Posterior vena cava (tissue), 2 donors: Measurements from ENCODE around the gene ACVR1. TPM values are rescaled to one million over a fixed set of nuclear protein-coding genes. Genes with fewer than 3 reads are reported as not detected.

Experiments used
- DNase-seq: peaks from one replicate; pipeline ENCODE4 v3.0.0-alpha.2; 2020; ENCODE audit warnings: low spot score
- intact Hi-C, 2 donors: fragments of 100-400 bp; cut with DNase I; formaldehyde crosslinking; loops; one replicate each; pipeline versions ENCODE4 v1.14.1 to v1.14.2; 2022 to 2023
- total RNA-seq, 2 donors: library from RNA; stranded (reverse); fragmentation: NEBNext Ultra II Directional; extraction: Animal tissue kit (Norgen Biotek cat#: 25700); gene quantifications; one replicate each; pipeline ENCODE4 v1.2.1, GENCODE V29; 2021
- donor health status: DM: yes; HTN: yes; CAD: no.
- donor health status: DM: yes; HTN: yes; CAD: no.

ACVR1 gene
- total RNA-seq, 2 donors from 2014 or later, result 67.4 to 70.3 TPM

DNA sequence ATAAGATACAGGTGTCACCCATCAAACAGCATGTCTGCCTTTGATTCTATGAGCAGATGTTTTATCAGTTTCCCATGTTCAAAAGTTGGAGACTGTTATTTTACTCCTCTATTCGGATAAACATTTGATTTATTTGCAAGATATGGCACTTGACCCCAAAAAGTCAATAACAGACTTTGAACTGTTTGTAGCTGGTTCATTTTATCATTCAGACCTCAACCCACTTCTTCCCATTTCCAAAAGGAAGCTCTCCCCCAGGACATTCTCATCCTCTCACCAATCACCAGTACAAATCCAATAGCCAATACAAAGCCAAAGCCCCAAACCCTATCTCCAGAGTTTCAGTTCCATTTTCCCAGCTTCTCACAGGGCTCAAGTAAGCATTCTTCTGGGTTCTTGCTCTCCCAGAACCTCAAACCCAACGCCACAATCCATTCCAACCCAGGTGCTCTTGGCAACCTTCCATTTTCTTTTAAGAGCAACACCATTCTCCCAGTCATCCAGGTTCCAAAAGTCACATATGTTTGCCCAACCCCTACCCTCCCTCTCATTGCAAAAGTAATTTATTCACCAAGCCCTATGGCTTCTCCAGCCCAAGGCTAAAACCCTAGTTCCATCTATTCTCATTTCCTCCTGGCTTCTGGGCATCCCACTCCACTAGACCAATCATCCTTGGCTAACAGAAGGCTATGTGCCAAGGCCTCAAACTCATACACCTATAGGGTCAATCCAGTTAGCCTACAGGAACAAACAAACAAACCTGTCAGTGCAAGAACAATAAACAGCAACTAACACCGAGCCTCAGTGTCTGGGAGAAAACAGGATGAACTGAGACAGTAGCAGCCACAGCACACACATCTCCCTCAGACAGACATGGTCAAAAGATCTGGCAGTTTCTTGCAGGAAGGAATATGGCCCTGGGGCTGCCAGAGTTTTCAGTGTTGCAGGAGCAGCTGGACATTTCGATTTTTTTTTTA lies 9.2 kb downstream of the ACVR1 start:
- DNase-seq, result no peak
- intact Hi-C loops, result no loop called here

DNA sequence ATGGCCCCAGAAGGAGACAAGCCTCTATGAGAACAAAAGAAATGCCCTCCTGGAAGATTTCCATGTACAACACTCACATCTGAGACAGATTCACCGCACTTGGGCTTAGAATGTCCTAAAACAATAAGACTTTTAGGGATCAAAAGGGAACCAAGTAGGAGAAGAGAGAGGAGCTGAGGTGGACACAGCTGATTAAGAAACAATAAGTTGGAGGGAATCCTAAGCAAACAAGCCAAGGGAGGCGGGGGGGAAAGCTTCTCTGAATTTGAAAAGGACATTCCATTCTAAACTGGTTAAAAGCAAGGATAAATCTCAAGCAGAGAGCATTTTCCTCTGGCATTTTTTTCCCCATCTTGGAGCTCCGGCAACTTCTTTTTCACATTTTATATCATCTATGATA lies 9.9 kb downstream of the ACVR1 start:
- DNase-seq, result no peak
- intact Hi-C loops, result no loop called here

- intact Hi-C loops, result no loop called here
- DNase-seq, result no peak
Measured at GRCh38 chr2:157864857-157865430, 11.2 kb downstream of the ACVR1 start.

DNA sequence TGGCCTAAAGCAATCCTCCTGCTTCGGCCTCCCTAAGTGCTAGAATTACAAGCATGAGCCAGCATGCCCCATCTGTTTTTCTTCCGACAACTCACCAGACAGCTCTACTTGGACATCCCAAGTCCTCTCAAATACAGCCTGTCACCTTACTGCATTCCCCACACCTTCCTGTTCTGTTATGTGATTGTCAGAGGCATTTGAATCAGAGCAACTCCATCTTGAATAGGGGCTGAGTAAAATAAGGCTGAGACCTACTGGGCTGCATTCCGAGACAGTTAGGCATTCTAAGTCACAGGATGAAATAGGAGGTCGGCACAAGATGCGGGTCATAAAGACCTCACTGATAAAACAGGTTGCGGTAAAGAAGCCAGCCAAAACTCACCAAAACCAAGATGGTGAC lies 17.3 kb downstream of the ACVR1 start:
- intact Hi-C loops, result no loop called here
- no peak for DNase-seq

GRCh38 chr2:157857881-157858280 lies 18.2 kb downstream of the ACVR1 start:
- intact Hi-C loops, result no loop called here
- no peak for DNase-seq

DNA sequence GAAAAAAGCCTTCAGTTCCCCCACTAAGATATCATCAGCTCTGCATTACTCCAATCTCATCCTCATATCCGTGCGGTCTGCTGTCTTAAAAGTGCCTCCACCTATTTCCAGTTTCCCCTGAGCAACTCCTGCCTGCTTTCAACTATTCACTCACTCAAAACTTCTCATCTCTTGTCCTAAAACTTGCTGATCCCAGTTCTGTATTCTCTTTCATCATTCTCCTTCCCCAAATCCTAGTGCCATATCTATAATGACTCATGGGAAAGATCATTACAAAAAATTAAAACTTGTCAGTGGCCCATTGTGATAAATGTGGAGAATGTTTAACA lies 20.0 kb downstream of the ACVR1 start:
- intact Hi-C loops, result no loop called here
- no peak for DNase-seq

- intact Hi-C loops, result no loop called here
- no peak for DNase-seq
Measured at GRCh38 chr2:157853820-157854219, 22.3 kb downstream of the ACVR1 start.

DNA sequence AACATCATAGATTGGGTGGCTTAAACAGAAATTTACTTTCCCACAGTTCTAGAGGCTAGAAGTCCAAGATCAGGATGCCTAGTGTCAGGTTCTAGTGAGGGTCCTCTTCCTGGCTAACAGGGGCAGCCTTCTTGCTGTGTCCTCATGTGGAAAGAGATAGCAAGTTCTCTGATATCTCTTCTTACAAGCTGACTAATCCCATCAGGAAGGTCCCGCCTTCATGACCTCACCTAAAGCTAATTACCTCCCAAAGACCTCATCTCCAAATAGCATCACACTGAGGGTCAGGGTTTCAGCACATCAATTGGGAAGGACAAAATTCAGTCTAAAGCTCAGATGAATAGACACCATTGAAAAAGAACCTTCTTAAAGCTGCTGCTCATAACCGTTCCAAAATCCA lies 22.9 kb downstream of the ACVR1 start:
- DNase-seq, result no peak
- intact Hi-C loops, result no loop called here

DNA sequence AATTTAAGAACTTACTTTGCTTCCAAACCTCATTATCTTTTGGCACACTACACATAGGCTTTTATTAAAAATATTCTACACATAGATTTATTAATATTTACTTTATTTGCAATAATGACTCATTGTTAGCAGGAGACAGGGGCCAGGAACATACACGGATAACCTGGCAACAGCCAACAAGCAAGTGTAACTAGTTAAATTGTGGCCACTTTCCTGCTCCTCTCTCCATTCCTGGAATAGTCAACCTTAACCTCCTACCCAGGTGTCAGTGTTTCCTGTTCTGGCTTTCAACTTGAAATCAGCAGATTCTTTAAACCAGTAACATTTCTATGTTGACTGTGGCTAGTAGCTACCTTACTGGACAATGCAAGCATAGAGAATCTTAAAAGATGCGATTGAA lies 26.5 kb downstream of the ACVR1 start:
- intact Hi-C loops, result no loop called here
- DNase-seq, result no peak

- intact Hi-C loops, result no loop called here
- DNase-seq, result no peak
Measured at GRCh38 chr2:157848213-157848612, 27.9 kb downstream of the ACVR1 start.

GRCh38 chr2:157845081-157845480 lies 31.0 kb downstream of the ACVR1 start:
- no peak for DNase-seq
- intact Hi-C loops, result no loop called here

GRCh38 chr2:157843935-157844334 lies 32.2 kb downstream of the ACVR1 start:
- intact Hi-C loops, result no loop called here
- DNase-seq, result no peak

DNA sequence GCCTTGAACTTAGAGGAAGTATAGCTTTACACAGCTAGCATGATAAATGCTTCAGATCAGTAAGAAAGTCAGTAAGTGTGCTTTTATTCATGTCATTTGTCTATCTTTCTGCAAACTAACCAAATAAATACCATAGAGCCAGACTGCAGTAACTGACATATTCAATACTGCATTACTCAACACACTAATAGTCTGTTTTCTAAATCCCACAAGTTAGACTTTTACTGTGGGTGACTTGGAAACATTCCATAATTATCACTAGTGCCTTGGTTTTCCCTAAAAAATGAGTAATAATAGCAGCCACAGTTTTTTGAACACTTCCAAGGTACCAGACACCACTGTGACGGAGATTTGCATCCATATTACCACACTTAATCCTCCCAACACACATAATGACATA lies 33.0 kb downstream of the ACVR1 start:
- intact Hi-C loops, result no loop called here
- no peak for DNase-seq

- intact Hi-C loops, result no loop called here
- no peak for DNase-seq
Measured at GRCh38 chr2:157842106-157842879, 33.8 kb downstream of the ACVR1 start.

- intact Hi-C loops, result no loop called here
- DNase-seq, result no peak
Measured at GRCh38 chr2:157841485-157841884, 34.6 kb downstream of the ACVR1 start.

- intact Hi-C loops, result no loop called here
- no peak for DNase-seq
Measured at GRCh38 chr2:157840568-157841156, 35.5 kb downstream of the ACVR1 start.

- intact Hi-C loops, result no loop called here
- no peak for DNase-seq
Measured at GRCh38 chr2:157839822-157840221, 36.3 kb downstream of the ACVR1 start.

GRCh38 chr2:157839162-157839801 lies 36.8 kb downstream of the ACVR1 start:
- no peak for DNase-seq
- intact Hi-C loops, result no loop called here

DNA sequence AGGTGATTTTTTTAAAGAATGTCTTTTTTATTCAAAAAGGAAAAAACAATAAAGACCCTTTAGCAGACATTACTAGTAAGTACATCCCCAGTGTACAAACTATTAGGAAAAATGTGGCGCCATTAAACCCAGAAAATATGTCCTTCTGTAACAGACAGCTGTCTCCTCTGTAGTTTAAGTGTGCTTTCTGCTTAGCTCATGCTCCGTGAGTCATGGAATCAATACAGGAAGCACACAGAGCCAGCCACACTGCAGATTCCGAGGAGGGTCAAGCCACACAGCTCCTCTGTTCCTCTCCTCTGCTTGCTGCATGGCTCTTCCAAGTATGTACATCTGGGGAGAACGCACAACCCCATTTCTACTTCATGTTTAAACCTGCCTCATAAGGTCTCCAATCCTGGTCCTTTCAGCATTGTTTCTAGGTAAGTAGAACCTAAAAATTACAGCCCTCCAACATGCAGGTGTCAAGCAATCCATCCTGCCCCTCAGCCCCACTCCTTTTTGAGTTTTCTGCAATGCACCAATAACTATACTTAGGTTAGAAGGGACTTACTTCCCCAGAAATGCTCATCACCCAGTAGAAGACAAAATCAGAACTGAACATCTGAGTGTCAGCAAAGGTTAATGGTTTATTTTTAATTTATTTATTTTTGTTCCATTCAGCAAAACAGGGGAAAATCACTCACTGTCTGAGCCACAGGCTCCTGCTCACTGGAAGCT lies 37.5 kb downstream of the ACVR1 start:
- intact Hi-C loops, result no loop called here

More for the DNA sequence above, 37.5 kb downstream of the ACVR1 start:
- no peak for DNase-seq
